H1 (cell line): ENCODE measurements around the gene SGCD. TPM values are rescaled to one million over a fixed set of nuclear protein-coding genes. Genes with fewer than 3 reads are reported as not detected.

Experiments
- CTCF ChIP-seq, 3 experiments: IDR thresholded peaks; 1 replicate in 2 of 3; 2 replicates in 1 of 3; pipeline versions ENCODE4 v1.5.1 to v1.6.1; 2011; ENCODE audit warnings: low read length in 3 of 3, mild to moderate bottlenecking in 3 of 3, inconsistent platforms in 2 of 3, low read depth in 1 of 3, moderate library complexity in 1 of 3; ENCODE audit not compliant: insufficient read depth in 1 of 3; ENCODE audit errors: control extremely low read depth in 1 of 3
- polyA plus RNA-seq, 7 experiments: library from polyadenylated mRNA; depleted of rRNA in 3 of 7; stranded (reverse) in 5 of 7; unstranded in 2 of 7; fragments of >200 nt in 5 of 7; fragments of 200-250 nt in 2 of 7; gene quantifications; 1 replicate in 5 of 7; 2 replicates in 1 of 7; 4 replicates in 1 of 7; pipeline versions ENCODE4 v1.2.1 to v1.2.3, GENCODE V29; 2011 to 2013; ENCODE audit warnings: missing spikeins in 2 of 7, mixed read lengths in 2 of 7
- total RNA-seq: library from RNA; stranded (reverse); fragmentation: NEBNext Ultra II Directional; extraction: Animal tissue kit (Norgen Biotek cat#: 25700); gene quantifications from 2 replicates; pipeline ENCODE4 v1.2.1, GENCODE V29; 2021

The SGCD gene
- total and polyA plus RNA-seq, 2 of the 8 experiments (the other 6 are each of a cell fraction or from before 2014, with no cell fraction given), result 0.04 to 0.08 TPM

- no peak for TF ChIP-seq CTCF (IDR thresholded peaks at IDR 0.05; ENCODE audit: control extremely low read depth in 1 of 3, insufficient read depth in 1 of 3, low read depth in 1 of 3, low read length in 3 of 3)
Measured at GRCh38 chr5:156456857-156457256, 129.9 kb downstream of the SGCD start (continued).
